Measurements from ENCODE around the gene HRH1. TPM values are rescaled to one million over a fixed set of nuclear protein-coding genes. Genes with fewer than 3 reads are reported as not detected.

HRH1 gene
- total RNA-seq, 1 experiment from 2014 or later, result 1.3 TPM

DNA sequence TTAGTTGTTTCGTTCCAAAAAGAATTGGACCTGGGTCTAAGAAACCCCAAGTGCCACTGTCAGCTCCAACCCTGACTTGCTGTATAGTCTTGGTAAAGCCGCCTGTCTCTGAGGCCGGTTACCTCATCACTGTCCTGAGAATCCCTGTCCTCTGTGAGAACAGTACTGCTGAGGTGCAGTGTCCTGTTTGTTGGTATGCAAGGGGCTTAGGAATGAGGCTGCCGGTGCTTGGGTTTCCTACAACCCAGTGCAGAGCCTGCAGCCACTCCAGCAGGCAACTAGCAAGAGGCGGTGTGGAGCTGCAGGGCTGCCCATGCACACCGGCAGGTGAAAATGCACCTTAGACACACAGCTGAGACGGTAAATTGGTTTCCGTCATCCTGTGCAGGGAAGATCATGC is 65.9 kb downstream of the HRH1 start:
- H3K27ac Mint-ChIP-seq (ENCODE audit: unreplicated experiment), result no peak overlapping the region
- Histone ChIP-seq H3K4me1 (no peaks in the 10 kb centered on the region), H3K36me3 (ENCODE audit: control insufficient read depth, insufficient read depth, low read length) (no peaks in the 10 kb centered on the region), H3K27me3 (replicated peaks; ENCODE audit: control insufficient read depth, insufficient read depth, low read length) (no peaks in the 10 kb centered on the region), H3K4me3 (ENCODE audit: low read depth, low read length) (no peak overlapping the region), H3K9me3 (no peaks in the 10 kb centered on the region)
- H3K9me3 Mint-ChIP-seq (ENCODE audit: unreplicated experiment), result no peaks in the 10 kb centered on the region
- H3K4me3 Mint-ChIP-seq (ENCODE audit: unreplicated experiment), result no peak overlapping the region
- POLR2A ChIA-PET, result no interaction called here
- H3K27me3 Mint-ChIP-seq (ENCODE audit: insufficient read depth, unreplicated experiment), result no peaks in the 10 kb centered on the region
- H3K4me1 Mint-ChIP-seq (ENCODE audit: low read depth, unreplicated experiment), result no peaks in the 10 kb centered on the region
- CTCF ChIA-PET, result no interaction called here
- no peak for TF ChIP-seq CTCF (IDR thresholded peaks at IDR 0.05; ENCODE audit: insufficient read depth in 1 of 2, low read depth in 1 of 2, low read length in 1 of 2, severe bottlenecking in 1 of 2, unreplicated experiment in 1 of 2)
- no peaks in the 10 kb centered on the region for H3K36me3 Mint-ChIP-seq (ENCODE audit: insufficient read depth, unreplicated experiment)
- DNase-seq, result no peak
- no TSS peak for BruUV-seq (replicated peaks)
- intact Hi-C loops (cut with micrococcal nuclease; ENCODE audit: unreplicated experiment), result no loop called here

DNA sequence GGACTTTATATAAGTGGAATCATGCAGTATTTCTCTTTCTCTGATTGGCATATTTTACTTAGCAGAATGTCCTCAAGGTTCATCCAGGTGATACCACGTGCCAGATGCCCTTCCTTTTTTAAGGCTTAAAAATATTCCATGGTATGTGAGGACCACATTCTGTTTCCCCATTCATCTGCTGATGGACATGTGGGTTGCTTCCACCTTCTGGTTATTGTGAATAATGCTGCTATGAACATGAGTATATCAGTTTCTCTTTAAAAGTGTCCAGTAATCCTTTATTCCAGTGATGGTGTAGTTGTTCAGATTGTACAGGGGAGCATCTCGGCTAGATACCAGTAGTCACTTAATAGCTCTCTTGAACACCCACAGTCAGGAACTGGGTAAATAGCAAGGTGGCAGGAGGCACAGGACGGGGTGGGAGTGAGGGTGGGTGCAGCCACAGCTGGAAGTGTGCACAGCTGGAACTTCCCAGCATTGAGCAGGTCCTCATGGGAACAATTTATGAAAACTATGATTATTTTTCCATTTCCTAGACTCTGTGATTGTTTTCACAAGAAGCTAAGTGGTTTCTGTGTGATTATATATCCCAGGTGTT is 67.6 kb downstream of the HRH1 start:
- DNase-seq, result no peak
- Histone ChIP-seq H3K36me3 (ENCODE audit: control insufficient read depth, insufficient read depth, low read length) (no peaks in the 10 kb centered on the region), H3K4me3 (ENCODE audit: low read depth, low read length) (no peak overlapping the region), H3K27me3 (replicated peaks; ENCODE audit: control insufficient read depth, insufficient read depth, low read length) (no peaks in the 10 kb centered on the region), H3K4me1 (no peaks in the 10 kb centered on the region), H3K9me3 (no peaks in the 10 kb centered on the region)
- BruUV-seq (replicated peaks), result no TSS peak
- H3K4me3 Mint-ChIP-seq (ENCODE audit: unreplicated experiment), result no peak overlapping the region
- intact Hi-C loops (cut with micrococcal nuclease; ENCODE audit: unreplicated experiment), result no loop called here
- H3K4me1 Mint-ChIP-seq (ENCODE audit: low read depth, unreplicated experiment), result no peaks in the 10 kb centered on the region
- no peak for TF ChIP-seq CTCF (IDR thresholded peaks at IDR 0.05; ENCODE audit: insufficient read depth in 1 of 2, low read depth in 1 of 2, low read length in 1 of 2, severe bottlenecking in 1 of 2, unreplicated experiment in 1 of 2)
- H3K27me3 Mint-ChIP-seq (ENCODE audit: insufficient read depth, unreplicated experiment), result no peaks in the 10 kb centered on the region
- POLR2A ChIA-PET, result no interaction called here
- no peak overlapping the region for H3K27ac Mint-ChIP-seq (ENCODE audit: unreplicated experiment)
- H3K9me3 Mint-ChIP-seq (ENCODE audit: unreplicated experiment), result no peaks in the 10 kb centered on the region
- peaks cover 6% of the 10 kb centered on the region for H3K36me3 Mint-ChIP-seq (ENCODE audit: insufficient read depth, unreplicated experiment)
- CTCF ChIA-PET, result no interaction called here

DNA sequence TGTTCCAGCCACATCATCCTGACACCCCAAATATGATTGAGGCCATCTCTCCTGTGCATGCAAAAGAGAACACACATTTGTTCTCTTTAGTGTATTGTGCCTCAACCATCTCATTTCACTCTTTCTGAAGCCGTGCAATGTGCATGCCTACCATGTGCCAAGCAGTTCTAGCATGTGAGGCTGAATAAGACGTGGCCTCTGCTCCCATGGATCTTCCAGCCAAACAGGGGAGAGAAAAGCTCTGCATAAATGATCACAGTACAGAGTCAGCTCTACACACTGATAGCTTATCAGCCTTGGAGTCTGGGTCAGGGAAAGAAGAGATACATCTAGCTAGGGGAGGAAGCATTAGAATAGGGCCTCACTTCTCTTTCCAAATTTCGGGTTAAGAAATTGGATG is 69.7 kb downstream of the HRH1 start:
- H3K27ac Mint-ChIP-seq (ENCODE audit: unreplicated experiment), result no peak overlapping the region
- no peak overlapping the region for H3K4me3 ChIP-seq (ENCODE audit: low read depth, low read length)
- intact Hi-C loops (cut with micrococcal nuclease; ENCODE audit: unreplicated experiment), result no loop called here
- CTCF ChIA-PET, result no interaction called here
- H3K27me3 Mint-ChIP-seq (ENCODE audit: insufficient read depth, unreplicated experiment), result no peaks in the 10 kb centered on the region
- no peaks in the 10 kb centered on the region for H3K36me3 ChIP-seq (ENCODE audit: control insufficient read depth, insufficient read depth, low read length)
- no peaks in the 10 kb centered on the region for H3K27me3 ChIP-seq (replicated peaks; ENCODE audit: control insufficient read depth, insufficient read depth, low read length)
- DNase-seq, result no peak
- H3K36me3 Mint-ChIP-seq (ENCODE audit: insufficient read depth, unreplicated experiment), result peaks cover 6% of the 10 kb centered on the region
- no peaks in the 10 kb centered on the region for H3K9me3 ChIP-seq
- no peaks in the 10 kb centered on the region for H3K4me1 ChIP-seq
- no peaks in the 10 kb centered on the region for H3K4me1 Mint-ChIP-seq (ENCODE audit: low read depth, unreplicated experiment)
- H3K9me3 Mint-ChIP-seq (ENCODE audit: unreplicated experiment), result no peaks in the 10 kb centered on the region
- POLR2A ChIA-PET, result no interaction called here
- BruUV-seq (replicated peaks), result no TSS peak
- no peak for TF ChIP-seq CTCF (IDR thresholded peaks at IDR 0.05; ENCODE audit: insufficient read depth in 1 of 2, low read depth in 1 of 2, low read length in 1 of 2, severe bottlenecking in 1 of 2, unreplicated experiment in 1 of 2)
- H3K4me3 Mint-ChIP-seq (ENCODE audit: unreplicated experiment), result no peak overlapping the region
